B cell (primary cell): ENCODE data around the gene AAK1. TPM values are rescaled to one million over a fixed set of nuclear protein-coding genes. Genes with fewer than 3 reads are reported as not detected.

Source experiments
- ATAC-seq: fragments of 200-7000 bp; cut with Tn5 transposase; one replicate; pipeline ENCODE4 v1.10.0; 2021; ENCODE audit warnings: low read depth, mild to moderate bottlenecking, moderate number of reproducible peaks, moderate library complexity
- CTCF ChIA-PET: fragments of 350-600 bp; sonication (Branson Sonifier 250); formaldehyde crosslinking; loops from one replicate; lab custom pipeline; 2021; ENCODE audit warnings: antibody characterized with exemption, inconsistent platforms; lab: Charles Lee
- POLR2A ChIA-PET: fragments of 350-600 bp; sonication (Branson Sonifier 250); formaldehyde crosslinking; loops from one replicate; lab custom pipeline; 2021; ENCODE audit warnings: antibody characterized with exemption; lab: Charles Lee
- DNase-seq: peaks from one replicate; pipeline ENCODE4 v3.0.0; 2013
- H2AFZ ChIP-seq: 2 replicates; pipeline ENCODE4 v1.6.1; 2012; ENCODE audit warnings: mild to moderate bottlenecking, low read depth, low read length; ENCODE audit not compliant: insufficient read depth, poor library complexity, severe bottlenecking
- H3K27ac ChIP-seq, 2 donors: 1 replicate in 1 of 2; 2 replicates in 1 of 2; pipeline ENCODE4 v1.5.1; 2012 to 2013; ENCODE audit warnings: low read length in 2 of 2, mild to moderate bottlenecking in 2 of 2, moderate library complexity in 1 of 2
- H3K27me3 ChIP-seq, 4 experiments: fragments of 200-600 bp in 1 of 4; sonication (generic) in 1 of 4; replicated peaks in 1 of 4; 1 replicate in 2 of 4; 2 replicates in 2 of 4; pipeline versions ENCODE4 v1.6.1 to v1.7.0; 2013 to 2016; ENCODE audit warnings: low read length in 3 of 4, mild to moderate bottlenecking in 2 of 4, mixed read lengths in 1 of 4, moderate library complexity in 1 of 4; ENCODE audit not compliant: insufficient read depth in 4 of 4, control insufficient read depth in 3 of 4; ENCODE audit errors: control extremely low read depth in 1 of 4
- H3K36me3 ChIP-seq, 2 experiments: replicated peaks in 1 of 2; 1 replicate in 1 of 2; 2 replicates in 1 of 2; pipeline versions ENCODE4 v1.6.1 to v1.7.1; 2013; ENCODE audit warnings: low read length in 1 of 2; ENCODE audit not compliant: insufficient read depth in 2 of 2, control insufficient read depth in 1 of 2; ENCODE audit errors: control extremely low read depth in 1 of 2, extremely low read depth in 1 of 2
- H3K4me1 ChIP-seq, 2 donors: fragments of 200-600 bp in 1 of 2; sonication (generic) in 1 of 2; 1 replicate in 1 of 2; 2 replicates in 1 of 2; pipeline versions ENCODE4 v1.5.1 to v1.6.1; 2013 to 2017; ENCODE audit warnings: low read length in 2 of 2; ENCODE audit not compliant: control insufficient read depth in 2 of 2, insufficient read depth in 2 of 2
- H3K4me2 ChIP-seq: replicated peaks from 2 replicates; pipeline ENCODE3; 2012; ENCODE audit warnings: mild to moderate bottlenecking, low read depth, low read length; ENCODE audit not compliant: poor library complexity, severe bottlenecking
- H3K4me3 ChIP-seq, 5 experiments: fragments of 200-600 bp in 1 of 5; sonication (generic) in 1 of 5; 1 replicate in 3 of 5; 2 replicates in 2 of 5; pipeline versions ENCODE4 v1.5.1 to v1.7.0; 2011 to 2016; ENCODE audit warnings: low read length in 4 of 5, mild to moderate bottlenecking in 4 of 5, low read depth in 2 of 5, control low read depth in 1 of 5, moderate library complexity in 1 of 5; ENCODE audit not compliant: insufficient read depth in 1 of 5; ENCODE audit errors: control extremely low read depth in 1 of 5, extremely low read depth in 1 of 5
- H3K79me2 ChIP-seq: fragments of 200-600 bp; sonication (generic); one replicate; pipeline ENCODE4 v1.6.0; 2016; ENCODE audit warnings: low read length; ENCODE audit not compliant: control insufficient read depth, insufficient read depth
- H3K9ac ChIP-seq: fragments of 200-600 bp; sonication (generic); 2 replicates; pipeline ENCODE4 v1.6.1; 2017; ENCODE audit warnings: mild to moderate bottlenecking, low read length, moderate library complexity
- H3K9me3 ChIP-seq, 3 donors: one replicate each; pipeline versions ENCODE4 v1.6.1 to v1.7.1; 2013; ENCODE audit warnings: low read length in 2 of 3; ENCODE audit not compliant: control insufficient read depth in 2 of 3, insufficient read depth in 1 of 3; ENCODE audit errors: control extremely low read depth in 1 of 3
- H4K20me1 ChIP-seq: 2 replicates; pipeline ENCODE4 v1.6.0; 2012; ENCODE audit warnings: mild to moderate bottlenecking, low read length; ENCODE audit not compliant: insufficient read depth, control insufficient read depth, poor library complexity, severe bottlenecking
- H3K27ac Mint-ChIP-seq: one replicate; pipeline ENCODE4 v1.8.0; 2021; ENCODE audit warnings: mixed read lengths
- H3K27me3 Mint-ChIP-seq: one replicate; pipeline ENCODE4 v1.8.0; 2021; ENCODE audit warnings: mixed read lengths
- H3K4me1 Mint-ChIP-seq: one replicate; pipeline ENCODE4 v1.8.0; 2021; ENCODE audit warnings: mixed read lengths
- H3K4me3 Mint-ChIP-seq: one replicate; pipeline ENCODE4 v1.8.0; 2021; ENCODE audit warnings: mixed read lengths
- H3K9me3 Mint-ChIP-seq: one replicate; pipeline ENCODE4 v1.8.0; 2022; ENCODE audit warnings: mixed read lengths; ENCODE audit not compliant: insufficient read depth
- EZH2 ChIP-seq: IDR thresholded peaks from 2 replicates; pipeline ENCODE4 v1.6.1; 2012; ENCODE audit warnings: borderline replicate concordance, low read depth, mild to moderate bottlenecking, moderate library complexity, low read length; ENCODE audit not compliant: insufficient read depth, poor library complexity, severe bottlenecking
- WGBS: methylation state at CpG from one replicate; pipeline ENCODE4 v1.1.5; 2013; ENCODE audit warnings: missing lambda C conversion rate; ENCODE audit not compliant: insufficient coverage; 5-methylcytosine and 5-hydroxymethylcytosine counted together
- intact Hi-C: fragments of 100-400 bp; cut with micrococcal nuclease; formaldehyde crosslinking; loops from one replicate; pipeline ENCODE4 v1.10.0; 2022
- polyA plus RNA-seq: library from polyadenylated mRNA; depleted of rRNA; stranded (reverse); fragments of >200 nt; gene quantifications from 2 replicates; pipeline ENCODE4 v1.2.3, GENCODE V29; 2012
- total RNA-seq, 2 donors: library from RNA; stranded (reverse); fragments of 120-200 nt in 1 of 2; gene quantifications; 1 replicate in 1 of 2; 2 replicates in 1 of 2; pipeline versions ENCODE4 v1.2.3 to v1.2.4, GENCODE V29; 2013 to 2022
- TF ChIP-seq, protein P1 (sequence below): fragments of 200-600 bp; IDR thresholded peaks from one replicate; pipeline ENCODE4 v1.8.0; 2022; ENCODE audit warnings: antibody characterized with exemption, mild to moderate bottlenecking

The AAK1 gene
- total and polyA plus RNA-seq, 2 donors (not counting 1 experiment from before 2014, with no cell fraction given) = 2.4 to 7.2 TPM

DNA sequence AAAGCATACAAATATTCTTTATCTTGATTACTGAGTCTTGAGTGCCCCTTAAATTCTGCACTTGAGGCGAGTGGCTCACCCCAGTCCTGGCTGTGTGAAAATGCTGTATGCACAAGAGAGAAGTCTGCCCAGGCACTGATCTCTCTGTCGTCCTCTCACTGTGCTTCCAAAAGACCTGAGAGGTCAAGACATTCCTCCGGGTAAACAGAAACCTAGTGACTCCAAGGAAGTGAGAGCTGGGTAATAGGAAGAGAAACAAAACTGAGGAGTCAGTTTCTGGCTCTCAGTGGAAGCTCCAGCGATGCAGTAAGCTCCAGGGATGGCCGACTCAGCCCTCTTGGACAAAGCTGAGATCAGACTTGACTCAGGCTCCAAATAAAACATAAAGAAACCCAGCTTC, 70.9 kb downstream of the AAK1 start:
- ATAC-seq = no peak
- Mint-ChIP-seq H3K4me1 (no peaks in the 10 kb centered on the region), H3K9me3 (no peaks in the 10 kb centered on the region), H3K27ac (no peak overlapping the region), H3K27me3 (peaks cover 12% of the 10 kb centered on the region), H3K4me3 (no peak overlapping the region)
- no peak overlapping the region for H3K4me2 ChIP-seq
- H3K4me1 ChIP-seq = no peaks in the 10 kb centered on the region
- ChIA-PET CTCF (interaction anchor here (1.0 kb wide), 1 partner anchor 152 kb away, joined by 3 read pairs; no protein-coding TSS in a partner anchor), POLR2A (no interaction called here)
- intact Hi-C loops = no loop called here
- no peak overlapping the region for H3K9ac ChIP-seq
- TF ChIP-seq, protein P1, sequence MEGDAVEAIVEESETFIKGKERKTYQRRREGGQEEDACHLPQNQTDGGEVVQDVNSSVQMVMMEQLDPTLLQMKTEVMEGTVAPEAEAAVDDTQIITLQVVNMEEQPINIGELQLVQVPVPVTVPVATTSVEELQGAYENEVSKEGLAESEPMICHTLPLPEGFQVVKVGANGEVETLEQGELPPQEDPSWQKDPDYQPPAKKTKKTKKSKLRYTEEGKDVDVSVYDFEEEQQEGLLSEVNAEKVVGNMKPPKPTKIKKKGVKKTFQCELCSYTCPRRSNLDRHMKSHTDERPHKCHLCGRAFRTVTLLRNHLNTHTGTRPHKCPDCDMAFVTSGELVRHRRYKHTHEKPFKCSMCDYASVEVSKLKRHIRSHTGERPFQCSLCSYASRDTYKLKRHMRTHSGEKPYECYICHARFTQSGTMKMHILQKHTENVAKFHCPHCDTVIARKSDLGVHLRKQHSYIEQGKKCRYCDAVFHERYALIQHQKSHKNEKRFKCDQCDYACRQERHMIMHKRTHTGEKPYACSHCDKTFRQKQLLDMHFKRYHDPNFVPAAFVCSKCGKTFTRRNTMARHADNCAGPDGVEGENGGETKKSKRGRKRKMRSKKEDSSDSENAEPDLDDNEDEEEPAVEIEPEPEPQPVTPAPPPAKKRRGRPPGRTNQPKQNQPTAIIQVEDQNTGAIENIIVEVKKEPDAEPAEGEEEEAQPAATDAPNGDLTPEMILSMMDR = no peak
- TF ChIP-seq EZH2 = no peak
- H3K4me3 ChIP-seq = no peak overlapping the region
- DNase-seq = no peak
- no peaks in the 10 kb centered on the region for H4K20me1 ChIP-seq
- no peak overlapping the region for H3K27ac ChIP-seq
- H3K9me3 ChIP-seq = no peaks in the 10 kb centered on the region
- 67% methylated on average over 3 of the region's 5 CpGs for WGBS
- no peaks in the 10 kb centered on the region for H3K27me3 ChIP-seq
- no peaks in the 10 kb centered on the region for H3K36me3 ChIP-seq
- H3K79me2 ChIP-seq = no peaks in the 10 kb centered on the region
- no peak overlapping the region for H2AFZ ChIP-seq

DNA sequence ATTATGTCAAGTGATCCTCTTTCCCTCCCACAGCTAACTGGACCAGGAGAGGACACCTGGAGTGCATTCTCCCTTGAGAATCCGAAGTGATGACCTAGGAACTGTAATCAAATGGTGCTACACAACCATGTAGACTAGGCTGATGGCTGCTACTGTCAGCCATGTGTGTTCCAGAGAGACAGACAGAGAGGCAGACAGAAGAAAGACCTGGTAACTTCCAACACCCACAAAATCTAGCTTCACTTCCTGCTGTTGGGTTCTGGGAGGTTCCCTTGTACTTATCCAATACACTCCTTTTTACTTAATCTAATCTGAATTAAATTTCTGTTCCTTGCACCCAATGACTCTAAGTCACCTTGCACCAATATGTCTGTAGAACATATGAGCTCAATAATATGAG, 72.3 kb downstream of the AAK1 start:
- Histone ChIP-seq H3K4me1 (no peaks in the 10 kb centered on the region), H3K36me3 (no peaks in the 10 kb centered on the region), H2AFZ (no peak overlapping the region), H3K9ac (no peak overlapping the region), H3K4me2 (no peak overlapping the region), H3K9me3 (no peaks in the 10 kb centered on the region), H3K79me2 (no peaks in the 10 kb centered on the region), H3K27ac (no peak overlapping the region), H4K20me1 (no peaks in the 10 kb centered on the region), H3K27me3 (no peaks in the 10 kb centered on the region), H3K4me3 (no peak overlapping the region)
- ChIA-PET POLR2A (interaction anchor here (0.6 kb wide), 1 partner anchor 138 kb away, joined by 5 read pairs; no protein-coding TSS in a partner anchor), CTCF (interaction anchor here (1.6 kb wide), 1 partner anchor 9 kb away, joined by 7 read pairs; no protein-coding TSS in a partner anchor)
- no CpG with 5 or more reads among the region's 1 CpG for WGBS
- DNase-seq (no peak), ATAC-seq (no peak)
- Mint-ChIP-seq H3K4me1 (no peaks in the 10 kb centered on the region), H3K4me3 (no peak overlapping the region), H3K27ac (no peak overlapping the region), H3K9me3 (no peaks in the 10 kb centered on the region), H3K27me3 (peaks cover 12% of the 10 kb centered on the region)
- TF ChIP-seq, protein P1 = no peak
- TF ChIP-seq EZH2 = no peak
- intact Hi-C loops = no loop called here
